Uterus (tissue), 4 donors: ENCODE measurements around the gene TMC2. TPM values are rescaled to one million over a fixed set of nuclear protein-coding genes. Genes with fewer than 3 reads are reported as not detected.
A peak's percentile ranks its signal among the peaks of the same experiment; 100 is the strongest.

Experiments used
- DNase-seq, 2 donors: peaks; one replicate each; pipeline ENCODE4 v3.0.0-alpha.2; 2019 to 2020
- H3K27ac ChIP-seq, 2 donors: fragments of 200-600 bp; sonication (generic); 1 replicate in 1 of 2; 2 replicates in 1 of 2; pipeline ENCODE4 v1.5.1; 2016 to 2018
- H3K27me3 ChIP-seq, 2 donors: fragments of 200-600 bp; sonication (generic); one replicate each; pipeline ENCODE4 v1.5.1; 2018 to 2019; ENCODE audit warnings: control low read depth in 1 of 2
- H3K36me3 ChIP-seq, 2 donors: fragments of 200-600 bp; sonication (generic); one replicate each; pipeline ENCODE4 v1.5.1; 2019; ENCODE audit warnings: control low read depth in 1 of 2
- H3K4me1 ChIP-seq, 2 donors: fragments of 200-600 bp; sonication (generic); one replicate each; pipeline ENCODE4 v1.5.1; 2018 to 2019; ENCODE audit warnings: control low read depth in 1 of 2
- H3K4me3 ChIP-seq, 2 donors: fragments of 200-600 bp; sonication (generic); 1 replicate in 1 of 2; 2 replicates in 1 of 2; pipeline ENCODE4 v1.5.1; 2018 to 2019; ENCODE audit warnings: mild to moderate bottlenecking in 1 of 2
- H3K9me3 ChIP-seq, 2 donors: fragments of 200-600 bp; sonication (generic); one replicate each; pipeline ENCODE4 v1.5.1; 2019; ENCODE audit warnings: control low read depth in 1 of 2
- POLR2A ChIP-seq, 2 donors: fragments of 450-650 bp; IDR thresholded peaks; one replicate each; pipeline ENCODE4 v1.6.1; 2016; ENCODE audit warnings: antibody characterized with exemption in 2 of 2, mild to moderate bottlenecking in 1 of 2, moderate library complexity in 1 of 2
- intact Hi-C: fragments of 100-400 bp; cut with DNase I; formaldehyde crosslinking; loops from one replicate; pipeline ENCODE4 v1.15.1; 2023; ENCODE audit warnings: low total_unique reads
- total RNA-seq, 4 donors: library from RNA; depleted of rRNA in 3 of 4; stranded (reverse); fragments of >200 nt in 3 of 4; gene quantifications; one replicate each; pipeline versions ENCODE4 v1.1.0 to v1.2.4, GENCODE V29; 2014 to 2023
- TF ChIP-seq, protein P1 (sequence below), 4 experiments: fragments of 200-600 bp in 2 of 4; fragments of 450-650 bp in 2 of 4; sonication (generic) in 2 of 4; IDR thresholded peaks; one replicate each; pipeline ENCODE4 v1.5.1; 2016 to 2019; ENCODE audit warnings: antibody characterized with exemption in 4 of 4, mild to moderate bottlenecking in 2 of 4, moderate library complexity in 1 of 4
- donor health status: DM: yes; HTN: yes; CAD: no.

Gene TMC2
- total RNA-seq, 4 donors from 2014 or later = not detected

DNA sequence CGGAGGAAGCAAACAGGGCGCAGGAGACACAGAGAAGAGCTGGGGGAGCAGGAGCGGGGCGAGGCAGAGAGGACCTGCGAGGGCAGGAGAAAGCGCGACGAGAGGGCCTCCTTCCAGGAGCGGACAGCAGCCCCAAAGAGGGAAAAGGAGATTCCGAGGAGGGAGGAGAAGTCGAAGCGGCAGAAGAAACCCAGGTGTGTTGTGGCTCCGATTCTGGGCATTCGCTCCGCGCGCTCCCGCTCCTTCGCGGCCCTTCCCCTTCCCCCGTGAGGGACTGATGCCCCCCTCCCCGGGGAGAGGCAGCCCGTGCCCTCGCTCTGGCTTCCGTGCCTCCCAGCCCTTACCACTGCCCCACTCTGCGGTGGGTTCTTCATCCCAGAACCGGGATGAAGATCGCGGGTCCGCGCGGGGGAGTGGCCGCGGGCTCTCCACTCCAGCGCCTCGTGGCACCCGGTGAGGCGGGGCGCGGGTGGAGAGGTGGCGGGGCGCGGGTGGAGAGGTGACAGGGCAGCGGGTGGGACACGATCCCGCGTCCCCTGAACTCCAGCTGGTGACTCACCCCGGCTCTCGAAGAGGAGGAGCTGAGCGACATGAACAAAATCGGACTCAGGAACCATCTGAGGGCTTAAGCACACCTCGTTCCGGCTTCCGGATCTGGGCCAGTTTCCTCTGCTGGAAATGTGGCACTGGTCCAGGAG is 22.4 kb downstream of the TMC2 start:
- H3K27me3 ChIP-seq = peaks cover 0 to 10% of the 10 kb centered on the region in 2 donors
- no peaks in the 10 kb centered on the region for H3K9me3 ChIP-seq
- peak in 1 of 2 donors; percentile 34 for DNase-seq
- TF ChIP-seq, protein P1, sequence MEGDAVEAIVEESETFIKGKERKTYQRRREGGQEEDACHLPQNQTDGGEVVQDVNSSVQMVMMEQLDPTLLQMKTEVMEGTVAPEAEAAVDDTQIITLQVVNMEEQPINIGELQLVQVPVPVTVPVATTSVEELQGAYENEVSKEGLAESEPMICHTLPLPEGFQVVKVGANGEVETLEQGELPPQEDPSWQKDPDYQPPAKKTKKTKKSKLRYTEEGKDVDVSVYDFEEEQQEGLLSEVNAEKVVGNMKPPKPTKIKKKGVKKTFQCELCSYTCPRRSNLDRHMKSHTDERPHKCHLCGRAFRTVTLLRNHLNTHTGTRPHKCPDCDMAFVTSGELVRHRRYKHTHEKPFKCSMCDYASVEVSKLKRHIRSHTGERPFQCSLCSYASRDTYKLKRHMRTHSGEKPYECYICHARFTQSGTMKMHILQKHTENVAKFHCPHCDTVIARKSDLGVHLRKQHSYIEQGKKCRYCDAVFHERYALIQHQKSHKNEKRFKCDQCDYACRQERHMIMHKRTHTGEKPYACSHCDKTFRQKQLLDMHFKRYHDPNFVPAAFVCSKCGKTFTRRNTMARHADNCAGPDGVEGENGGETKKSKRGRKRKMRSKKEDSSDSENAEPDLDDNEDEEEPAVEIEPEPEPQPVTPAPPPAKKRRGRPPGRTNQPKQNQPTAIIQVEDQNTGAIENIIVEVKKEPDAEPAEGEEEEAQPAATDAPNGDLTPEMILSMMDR (IDR thresholded peaks at IDR 0.05) = no peak
- no peak for TF ChIP-seq POLR2A (IDR thresholded peaks at IDR 0.05)
- H3K36me3 ChIP-seq = no peaks in the 10 kb centered on the region
- intact Hi-C loops = no loop called here
- peaks cover 0 to 8% of the 10 kb centered on the region in 2 donors for H3K4me1 ChIP-seq
- peak overlapping the region in 1 of 2 donors; percentile 13 for H3K4me3 ChIP-seq
- no peak overlapping the region for H3K27ac ChIP-seq

DNA sequence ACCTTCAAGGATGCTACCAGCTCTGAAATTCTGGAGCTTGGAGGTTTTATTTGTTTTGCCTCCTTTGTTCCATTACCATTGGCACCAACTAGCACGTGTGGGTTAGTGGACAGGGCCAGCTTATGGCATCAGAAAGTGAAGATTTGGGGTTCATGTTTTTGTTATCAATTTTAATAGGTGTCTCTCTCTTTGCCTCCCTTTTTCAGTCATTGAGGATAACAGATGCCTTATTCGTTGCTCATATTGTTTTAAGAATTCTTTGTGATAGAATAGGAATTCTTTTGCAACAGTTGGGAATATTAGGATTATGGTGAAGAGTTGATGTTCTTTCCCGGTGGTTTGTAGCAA is 22.9 kb downstream of the TMC2 start:
- TF ChIP-seq, protein P1 (IDR thresholded peaks at IDR 0.05) = no peak
- no peak for TF ChIP-seq POLR2A (IDR thresholded peaks at IDR 0.05)
- H3K27me3 ChIP-seq = peaks cover 0 to 10% of the 10 kb centered on the region in 2 donors
- H3K4me3 ChIP-seq = peak overlapping the region in 1 of 2 donors; percentile 13
- peaks cover 0 to 8% of the 10 kb centered on the region in 2 donors for H3K4me1 ChIP-seq
- no peak for DNase-seq
- H3K36me3 ChIP-seq = no peaks in the 10 kb centered on the region
- intact Hi-C loops = no loop called here
- H3K27ac ChIP-seq = no peak overlapping the region
- H3K9me3 ChIP-seq = no peaks in the 10 kb centered on the region

DNA sequence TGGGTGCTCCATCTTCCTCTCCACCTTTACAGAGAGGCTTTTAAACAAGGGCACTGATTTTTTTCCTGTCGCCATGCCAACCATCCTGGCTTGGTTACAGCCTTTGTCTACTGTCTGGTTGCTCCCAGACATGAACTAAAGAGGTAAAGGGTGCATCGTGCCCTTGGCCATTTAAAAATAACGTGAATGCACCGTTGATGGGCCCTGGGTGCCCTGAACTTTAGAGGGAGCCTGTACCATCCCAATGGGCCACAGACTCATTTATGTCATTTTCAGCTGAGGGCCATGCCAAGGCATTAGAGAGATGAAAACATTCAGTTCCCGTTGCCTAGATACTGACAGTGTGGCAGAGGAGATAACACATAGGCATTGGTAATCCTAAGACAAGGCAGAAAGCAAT is 23.3 kb downstream of the TMC2 start:
- intact Hi-C loops = no loop called here
- Histone ChIP-seq H3K9me3 (no peaks in the 10 kb centered on the region), H3K27me3 (peaks cover 0 to 10% of the 10 kb centered on the region in 2 donors), H3K27ac (no peak overlapping the region), H3K4me3 (no peak overlapping the region), H3K36me3 (no peaks in the 10 kb centered on the region), H3K4me1 (peaks cover 0 to 8% of the 10 kb centered on the region in 2 donors)
- DNase-seq = no peak
- TF ChIP-seq POLR2A (IDR thresholded peaks at IDR 0.05) = no peak
- TF ChIP-seq, protein P1 (IDR thresholded peaks at IDR 0.05) = no peak

DNA sequence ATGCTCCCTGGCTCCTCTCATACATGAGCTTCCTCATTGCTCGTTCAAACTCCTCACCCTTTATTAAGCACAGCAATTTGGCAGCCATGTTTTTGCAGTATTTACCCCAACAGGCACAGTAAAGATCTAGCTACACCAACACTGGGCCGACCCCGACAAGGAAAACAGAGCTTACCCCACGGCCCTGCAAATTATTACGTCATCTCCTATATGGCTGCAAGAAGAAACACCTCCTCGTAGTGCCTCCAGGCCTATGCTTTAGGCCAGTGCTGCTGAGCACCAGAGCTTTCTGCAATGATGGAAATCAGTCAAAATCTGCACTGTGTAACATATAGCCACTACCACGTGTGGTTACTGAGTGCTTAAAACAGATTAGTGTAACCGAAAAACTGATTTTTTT is 26.7 kb downstream of the TMC2 start:
- DNase-seq = no peak
- peaks cover 0 to 8% of the 10 kb centered on the region in 2 donors for H3K4me1 ChIP-seq
- H3K9me3 ChIP-seq = no peaks in the 10 kb centered on the region
- intact Hi-C loops = no loop called here
- H3K27ac ChIP-seq = no peak overlapping the region
- TF ChIP-seq, protein P1 (IDR thresholded peaks at IDR 0.05) = no peak
- TF ChIP-seq POLR2A (IDR thresholded peaks at IDR 0.05) = no peak
- no peaks in the 10 kb centered on the region for H3K36me3 ChIP-seq
- H3K27me3 ChIP-seq = peaks cover 0 to 10% of the 10 kb centered on the region in 2 donors
- H3K4me3 ChIP-seq = no peak overlapping the region

DNA sequence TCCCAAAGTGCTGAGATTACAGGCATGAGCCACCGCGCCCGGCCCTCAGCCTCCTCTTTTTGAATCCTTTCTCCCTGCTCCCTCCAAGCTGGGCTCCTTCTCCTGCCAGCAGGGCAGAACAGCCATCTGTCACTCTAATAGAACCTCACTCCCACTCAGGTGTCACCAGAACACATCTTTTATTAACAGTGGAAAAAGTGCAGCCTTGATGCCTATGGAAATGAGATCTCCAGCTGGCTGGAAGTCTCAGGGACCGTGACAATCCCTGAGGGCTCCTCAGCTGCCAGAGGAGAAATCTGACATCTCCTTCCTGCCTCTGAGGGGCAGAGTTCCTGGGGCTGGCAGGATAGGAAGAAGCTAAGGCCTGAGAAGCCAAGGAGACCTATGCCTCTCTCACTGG is 28.0 kb downstream of the TMC2 start:
- no peaks in the 10 kb centered on the region for H3K36me3 ChIP-seq
- intact Hi-C loops = no loop called here
- TF ChIP-seq POLR2A (IDR thresholded peaks at IDR 0.05) = no peak
- TF ChIP-seq, protein P1 (IDR thresholded peaks at IDR 0.05) = no peak
- no peak for DNase-seq
- no peaks in the 10 kb centered on the region for H3K4me1 ChIP-seq
- H3K9me3 ChIP-seq = no peaks in the 10 kb centered on the region
- H3K27ac ChIP-seq = no peak overlapping the region
- H3K4me3 ChIP-seq = no peak overlapping the region
- no peaks in the 10 kb centered on the region for H3K27me3 ChIP-seq
